ENCODE data around the gene ABLIM1. TPM values are rescaled to one million over a fixed set of nuclear protein-coding genes. Genes with fewer than 3 reads are reported as not detected.

ABLIM1 gene
- total and polyA plus RNA-seq, 7 experiments from 2014 or later = 109 to 440 (median 357) TPM

GRCh38 chr10:114650266-114650665 lies 7.8 kb downstream of the ABLIM1 start:
- H3K4me3 ChIP-seq (ENCODE audit: low read length) = no peak overlapping the region
- H3K27ac ChIP-seq (ENCODE audit: low read depth, low read length) = no peak overlapping the region
- Mint-ChIP-seq H3K36me3 (no peaks in the 10 kb centered on the region), H3K4me1 (peaks cover 0 to 11% (median 3%) of the 10 kb centered on the region in 7 donors), H3K9me3 (no peaks in the 10 kb centered on the region), H3K27ac (no peak overlapping the region), H3K27me3 (peaks cover 0 to 8% (median 2%) of the 10 kb centered on the region in 5 donors), H3K4me3 (no peak overlapping the region)
- no peak for ATAC-seq
- H3K9me3 ChIP-seq (ENCODE audit: control insufficient read depth in 2 of 3, low read length in 3 of 3) = no peaks in the 10 kb centered on the region
- DNase-seq = no peak
- no peaks in the 10 kb centered on the region for H3K36me3 ChIP-seq (ENCODE audit: control insufficient read depth in 2 of 3, insufficient read depth in 3 of 3, low read length in 3 of 3)
- H3K27me3 ChIP-seq (ENCODE audit: control insufficient read depth in 2 of 2, insufficient read depth in 2 of 2, low read length in 2 of 2) = no peaks in the 10 kb centered on the region
- POLR2A ChIA-PET = no interaction called here
- no peaks in the 10 kb centered on the region for H3K4me1 ChIP-seq (ENCODE audit: control insufficient read depth in 2 of 2, insufficient read depth in 2 of 2, low read length in 2 of 2)
- CTCF ChIA-PET = interaction anchor here (0.6 kb wide), 1 partner anchor 39 kb away, joined by 4 read pairs; no protein-coding TSS in a partner anchor
- intact Hi-C loops (cut with micrococcal nuclease) = no loop called here

- Mint-ChIP-seq H3K27me3 (peaks cover 0 to 12% (median 0%) of the 10 kb centered on the region in 5 donors), H3K9me3 (no peaks in the 10 kb centered on the region), H3K4me1 (peaks cover 0 to 7% (median 0%) of the 10 kb centered on the region in 7 donors), H3K4me3 (peak overlapping the region in 1 of 10 donors; percentile 1), H3K36me3 (no peaks in the 10 kb centered on the region), H3K27ac (peak overlapping the region in 1 of 9 donors; percentile 44)
- Histone ChIP-seq H3K9me3 (ENCODE audit: control insufficient read depth in 2 of 3, low read length in 3 of 3) (no peaks in the 10 kb centered on the region), H3K4me1 (ENCODE audit: control insufficient read depth in 2 of 2, insufficient read depth in 2 of 2, low read length in 2 of 2) (no peaks in the 10 kb centered on the region), H3K4me3 (ENCODE audit: low read length) (no peak overlapping the region), H3K27me3 (ENCODE audit: control insufficient read depth in 2 of 2, insufficient read depth in 2 of 2, low read length in 2 of 2) (no peaks in the 10 kb centered on the region), H3K36me3 (ENCODE audit: control insufficient read depth in 2 of 3, insufficient read depth in 3 of 3, low read length in 3 of 3) (no peaks in the 10 kb centered on the region), H3K27ac (ENCODE audit: low read depth, low read length) (no peak overlapping the region)
- ATAC-seq = no peak
- POLR2A ChIA-PET = no interaction called here
- CTCF ChIA-PET = no interaction called here
- intact Hi-C loops (cut with micrococcal nuclease) = no loop called here
- DNase-seq = no peak
These were observed 8.7 kb downstream of the ABLIM1 start for GRCh38 chr10:114649217-114649903.

- Histone ChIP-seq H3K4me3 (ENCODE audit: low read length) (no peak overlapping the region), H3K27me3 (ENCODE audit: control insufficient read depth in 2 of 2, insufficient read depth in 2 of 2, low read length in 2 of 2) (no peaks in the 10 kb centered on the region), H3K9me3 (ENCODE audit: control insufficient read depth in 2 of 3, low read length in 3 of 3) (no peaks in the 10 kb centered on the region), H3K27ac (ENCODE audit: low read depth, low read length) (no peak overlapping the region), H3K36me3 (ENCODE audit: control insufficient read depth in 2 of 3, insufficient read depth in 3 of 3, low read length in 3 of 3) (no peaks in the 10 kb centered on the region), H3K4me1 (ENCODE audit: control insufficient read depth in 2 of 2, insufficient read depth in 2 of 2, low read length in 2 of 2) (no peaks in the 10 kb centered on the region)
- Mint-ChIP-seq H3K4me3 (no peak overlapping the region), H3K4me1 (peaks cover 0 to 5% (median 0%) of the 10 kb centered on the region in 7 donors), H3K36me3 (no peaks in the 10 kb centered on the region), H3K27ac (no peak overlapping the region), H3K27me3 (peaks cover 0 to 12% (median 0%) of the 10 kb centered on the region in 5 donors), H3K9me3 (no peaks in the 10 kb centered on the region)
- ChIA-PET POLR2A (interaction anchor here (0.8 kb wide), 1 partner anchor 952 kb away, joined by 3 read pairs; no protein-coding TSS in a partner anchor), CTCF (no interaction called here)
- ATAC-seq = no peak
- DNase-seq = no peak
- intact Hi-C loops (cut with micrococcal nuclease) = no loop called here
These were observed 9.7 kb downstream of the ABLIM1 start for GRCh38 chr10:114648368-114648767.

GRCh38 chr10:114647545-114648138 lies 10.4 kb downstream of the ABLIM1 start:
- Histone ChIP-seq H3K4me1 (ENCODE audit: control insufficient read depth in 2 of 2, insufficient read depth in 2 of 2, low read length in 2 of 2) (no peaks in the 10 kb centered on the region), H3K36me3 (ENCODE audit: control insufficient read depth in 2 of 3, insufficient read depth in 3 of 3, low read length in 3 of 3) (no peaks in the 10 kb centered on the region), H3K9me3 (ENCODE audit: control insufficient read depth in 2 of 3, low read length in 3 of 3) (no peaks in the 10 kb centered on the region), H3K4me3 (ENCODE audit: low read length) (no peak overlapping the region), H3K27me3 (ENCODE audit: control insufficient read depth in 2 of 2, insufficient read depth in 2 of 2, low read length in 2 of 2) (no peaks in the 10 kb centered on the region), H3K27ac (ENCODE audit: low read depth, low read length) (no peak overlapping the region)
- no peak for DNase-seq
- Mint-ChIP-seq H3K27ac (no peak overlapping the region), H3K27me3 (peaks cover 0 to 14% (median 0%) of the 10 kb centered on the region in 5 donors), H3K9me3 (no peaks in the 10 kb centered on the region), H3K36me3 (no peaks in the 10 kb centered on the region), H3K4me1 (peaks cover 0 to 5% (median 0%) of the 10 kb centered on the region in 7 donors), H3K4me3 (no peak overlapping the region)
- ChIA-PET CTCF (no interaction called here), POLR2A (interaction anchor here (0.8 kb wide), 1 partner anchor 952 kb away, joined by 3 read pairs; no protein-coding TSS in a partner anchor)
- ATAC-seq = no peak
- intact Hi-C loops (cut with micrococcal nuclease) = no loop called here

DNA sequence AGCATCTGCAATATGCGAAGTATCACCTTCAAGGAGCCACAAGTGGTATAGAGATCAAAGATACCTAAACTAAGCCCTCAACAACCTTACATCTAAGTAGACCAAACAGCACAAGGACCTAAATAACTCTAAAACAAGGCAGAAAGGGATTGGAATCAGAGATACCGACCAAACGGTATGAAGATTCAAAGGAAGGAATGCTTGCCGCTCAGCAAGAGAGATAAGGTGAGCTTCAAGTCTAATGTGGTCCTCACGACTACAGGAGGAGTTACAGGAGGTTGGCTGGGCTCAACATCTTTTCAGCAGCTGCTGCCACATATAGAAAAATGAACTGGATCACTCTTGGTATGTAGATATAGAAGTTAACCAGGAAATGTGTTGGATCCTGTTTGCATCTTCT lies 11.6 kb downstream of the ABLIM1 start:
- POLR2A ChIA-PET = no interaction called here
- Mint-ChIP-seq H3K4me3 (no peak overlapping the region), H3K9me3 (no peaks in the 10 kb centered on the region), H3K4me1 (peaks cover 0 to 5% (median 0%) of the 10 kb centered on the region in 7 donors), H3K27ac (no peak overlapping the region), H3K36me3 (no peaks in the 10 kb centered on the region), H3K27me3 (peaks cover 0 to 14% (median 0%) of the 10 kb centered on the region in 5 donors)
- DNase-seq = no peak
- no peak for ATAC-seq
- CTCF ChIA-PET = no interaction called here
- Histone ChIP-seq H3K27me3 (ENCODE audit: control insufficient read depth in 2 of 2, insufficient read depth in 2 of 2, low read length in 2 of 2) (no peaks in the 10 kb centered on the region), H3K4me3 (ENCODE audit: low read length) (no peak overlapping the region), H3K27ac (ENCODE audit: low read depth, low read length) (no peak overlapping the region), H3K36me3 (ENCODE audit: control insufficient read depth in 2 of 3, insufficient read depth in 3 of 3, low read length in 3 of 3) (no peaks in the 10 kb centered on the region), H3K9me3 (ENCODE audit: control insufficient read depth in 2 of 3, low read length in 3 of 3) (no peaks in the 10 kb centered on the region), H3K4me1 (ENCODE audit: control insufficient read depth in 2 of 2, insufficient read depth in 2 of 2, low read length in 2 of 2) (no peaks in the 10 kb centered on the region)
- intact Hi-C loops (cut with micrococcal nuclease) = no loop called here

DNA sequence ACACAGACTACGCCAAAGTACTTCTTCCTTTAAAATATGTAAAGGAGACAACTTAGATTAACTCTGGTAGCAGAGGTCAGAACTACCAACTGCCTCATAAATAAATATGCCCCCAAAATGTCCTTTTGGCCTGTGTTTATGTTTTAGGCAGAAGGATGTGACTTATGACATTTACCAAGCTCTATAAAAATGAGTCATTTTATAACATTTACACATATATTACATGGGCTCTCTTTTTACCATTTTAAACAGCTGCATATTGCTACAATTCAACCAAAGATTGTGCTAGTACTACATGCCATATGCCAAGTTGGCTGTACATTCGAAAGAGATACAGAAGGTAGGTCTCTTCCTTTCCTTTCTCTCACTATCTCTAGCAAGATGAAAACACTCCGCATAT lies 12.4 kb downstream of the ABLIM1 start:
- Mint-ChIP-seq H3K9me3 (no peaks in the 10 kb centered on the region), H3K36me3 (no peaks in the 10 kb centered on the region), H3K4me3 (no peak overlapping the region), H3K27me3 (peaks cover 0 to 14% (median 0%) of the 10 kb centered on the region in 5 donors), H3K4me1 (peaks cover 0 to 5% (median 0%) of the 10 kb centered on the region in 7 donors), H3K27ac (no peak overlapping the region)
- no peaks in the 10 kb centered on the region for H3K4me1 ChIP-seq (ENCODE audit: control insufficient read depth in 2 of 2, insufficient read depth in 2 of 2, low read length in 2 of 2)
- no peak for ATAC-seq
- H3K9me3 ChIP-seq (ENCODE audit: control insufficient read depth in 2 of 3, low read length in 3 of 3) = no peaks in the 10 kb centered on the region
- ChIA-PET POLR2A (no interaction called here), CTCF (no interaction called here)
- no peak for DNase-seq
- no peak overlapping the region for H3K4me3 ChIP-seq (ENCODE audit: low read length)
- intact Hi-C loops (cut with micrococcal nuclease) = no loop called here
- H3K27ac ChIP-seq (ENCODE audit: low read depth, low read length) = no peak overlapping the region
- H3K27me3 ChIP-seq (ENCODE audit: control insufficient read depth in 2 of 2, insufficient read depth in 2 of 2, low read length in 2 of 2) = no peaks in the 10 kb centered on the region
- H3K36me3 ChIP-seq (ENCODE audit: control insufficient read depth in 2 of 3, insufficient read depth in 3 of 3, low read length in 3 of 3) = no peaks in the 10 kb centered on the region

DNA sequence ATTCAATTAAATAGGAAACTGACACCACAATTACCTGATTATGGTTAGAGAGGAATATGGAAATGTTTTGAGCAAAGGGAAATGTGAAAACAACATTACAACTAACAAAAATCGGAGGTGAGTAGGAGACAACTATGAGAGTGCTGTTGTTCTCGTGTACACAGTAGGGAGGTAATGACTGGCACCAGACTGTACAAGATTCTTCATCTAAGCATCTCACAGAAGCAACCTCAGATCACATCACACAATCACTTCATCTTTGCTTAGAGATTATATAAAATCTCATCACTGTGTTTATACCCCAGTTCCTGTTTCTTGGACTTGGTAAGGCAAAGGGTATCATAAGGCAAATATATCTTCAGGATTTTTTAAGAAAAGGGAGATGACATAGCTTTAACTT lies 14.9 kb downstream of the ABLIM1 start:
- DNase-seq (no peak), ATAC-seq (peak; percentile 67)
- no peak overlapping the region for H3K4me3 Mint-ChIP-seq
- no peaks in the 10 kb centered on the region for H3K9me3 ChIP-seq (ENCODE audit: control insufficient read depth in 2 of 3, low read length in 3 of 3)
- intact Hi-C loops (cut with micrococcal nuclease) = no loop called here
- no peak overlapping the region for H3K4me3 ChIP-seq (ENCODE audit: low read length)
- H3K9me3 Mint-ChIP-seq = no peaks in the 10 kb centered on the region
- H3K27me3 Mint-ChIP-seq = peaks cover 0 to 12% (median 0%) of the 10 kb centered on the region in 5 donors
- no peaks in the 10 kb centered on the region for H3K36me3 ChIP-seq (ENCODE audit: control insufficient read depth in 2 of 3, insufficient read depth in 3 of 3, low read length in 3 of 3)
- H3K36me3 Mint-ChIP-seq = no peaks in the 10 kb centered on the region
- no peaks in the 10 kb centered on the region for H3K27me3 ChIP-seq (ENCODE audit: control insufficient read depth in 2 of 2, insufficient read depth in 2 of 2, low read length in 2 of 2)
- no peak overlapping the region for H3K27ac ChIP-seq (ENCODE audit: low read depth, low read length)
- no peak overlapping the region for H3K27ac Mint-ChIP-seq
- POLR2A ChIA-PET = no interaction called here
- peaks cover 0 to 4% (median 0%) of the 10 kb centered on the region in 7 donors for H3K4me1 Mint-ChIP-seq
- CTCF ChIA-PET = no interaction called here
- H3K4me1 ChIP-seq (ENCODE audit: control insufficient read depth in 2 of 2, insufficient read depth in 2 of 2, low read length in 2 of 2) = no peaks in the 10 kb centered on the region
